H1 (cell line): ENCODE results near the gene CDK19. TPM values are rescaled to one million over a fixed set of nuclear protein-coding genes. Genes with fewer than 3 reads are reported as not detected.

ENCODE experiments used
- CTCF ChIA-PET: fragments of 300-600 bp; sonication (Branson Sonifier 250); formaldehyde crosslinking; loops from one replicate; lab custom pipeline; 2021; ENCODE audit not compliant: partially characterized antibody; lab: Charles Lee
- POLR2A ChIA-PET: fragments of 300-600 bp; sonication (Branson Sonifier 250); formaldehyde crosslinking; loops from one replicate; lab custom pipeline; 2021; ENCODE audit warnings: inconsistent platforms; ENCODE audit not compliant: partially characterized antibody; lab: Charles Lee
- DNase-seq, 2 experiments: peaks; one replicate each; pipeline versions ENCODE4 v3.0.0 to v3.0.0-alpha.2; 2010 to 2022; ENCODE audit warnings: low spot score in 2 of 2, low read depth in 1 of 2, mixed read lengths in 1 of 2
- FAIRE-seq: peaks from 2 replicates; lab custom pipeline; 2011; peaks lifted over from hg19 to GRCh38; lab: Jason Lieb, UNC
- H2AFZ ChIP-seq: 2 replicates; pipeline ENCODE4 v1.8.1; 2012; ENCODE audit warnings: low read length, inconsistent platforms
- H2AK5ac ChIP-seq: 2 replicates; pipeline ENCODE4 v1.6.1; 2013; ENCODE audit warnings: low read depth, low read length
- H2BK120ac ChIP-seq: replicated peaks from 2 replicates; pipeline ENCODE3; 2013; ENCODE audit warnings: low read depth, low read length, inconsistent platforms
- H2BK12ac ChIP-seq: 2 replicates; pipeline ENCODE4 v1.6.1; 2013; ENCODE audit warnings: low read depth, low read length
- H2BK15ac ChIP-seq: 2 replicates; pipeline ENCODE4 v1.6.1; 2013; ENCODE audit warnings: low read length
- H2BK20ac ChIP-seq: 2 replicates; pipeline ENCODE4 v1.6.1; 2013; ENCODE audit warnings: low read length
- H2BK5ac ChIP-seq: 2 replicates; pipeline ENCODE4 v1.6.1; 2013; ENCODE audit warnings: low read depth, low read length
- H3K14ac ChIP-seq: 2 replicates; pipeline ENCODE4 v1.6.1; 2013; ENCODE audit warnings: inconsistent platforms; ENCODE audit not compliant: insufficient read length
- H3K18ac ChIP-seq: 2 replicates; pipeline ENCODE4 v1.6.1; 2013; ENCODE audit warnings: low read length; ENCODE audit errors: extremely low read depth
- H3K23ac ChIP-seq: 2 replicates; pipeline ENCODE4 v1.6.1; 2013; ENCODE audit warnings: inconsistent platforms; ENCODE audit not compliant: insufficient read length
- H3K23me2 ChIP-seq: 2 replicates; pipeline ENCODE4 v1.6.1; 2013; ENCODE audit warnings: low read depth, low read length
- H3K27ac ChIP-seq: 2 replicates; pipeline ENCODE4 v1.6.1; 2011; ENCODE audit warnings: low read depth, low read length, inconsistent platforms
- H3K27me3 ChIP-seq, 4 experiments: replicated peaks in 1 of 4; 1 replicate in 1 of 4; 2 replicates in 3 of 4; pipeline versions ENCODE4 v1.6.1 to v1.8.1; 2011 to 2013; ENCODE audit warnings: low read length in 3 of 4, mild to moderate bottlenecking in 3 of 4, inconsistent platforms in 2 of 4, mixed read lengths in 2 of 4, moderate library complexity in 1 of 4; ENCODE audit not compliant: control insufficient read depth in 3 of 4, insufficient read depth in 3 of 4; ENCODE audit errors: extremely low read depth in 1 of 4
- H3K36me3 ChIP-seq, 4 experiments: 2 replicates each; pipeline versions ENCODE4 v1.6.1 to v1.8.1; 2011 to 2013; ENCODE audit warnings: mild to moderate bottlenecking in 4 of 4, low read length in 3 of 4, moderate library complexity in 2 of 4, control low read depth in 1 of 4, inconsistent platforms in 1 of 4; ENCODE audit not compliant: insufficient read depth in 4 of 4, control insufficient read depth in 2 of 4
- H3K4ac ChIP-seq: replicated peaks from 2 replicates; pipeline ENCODE3; 2013; ENCODE audit warnings: low read length, low read depth, mixed read lengths, inconsistent platforms; ENCODE audit not compliant: insufficient read length
- H3K4me1 ChIP-seq, 4 experiments: replicated peaks in 1 of 4; 1 replicate in 1 of 4; 2 replicates in 3 of 4; pipeline versions ENCODE4 v1.6.1 to v1.8.1; 2011 to 2013; ENCODE audit warnings: low read length in 3 of 4, inconsistent platforms in 2 of 4, mixed read lengths in 1 of 4; ENCODE audit not compliant: insufficient read depth in 4 of 4, control insufficient read depth in 3 of 4
- H3K4me2 ChIP-seq, 2 experiments: 2 replicates each; pipeline versions ENCODE4 v1.6.1 to v1.8.1; 2011 to 2013; ENCODE audit warnings: low read depth in 2 of 2, low read length in 2 of 2, control low read depth in 1 of 2, inconsistent platforms in 1 of 2, mild to moderate bottlenecking in 1 of 2; ENCODE audit not compliant: insufficient read depth in 1 of 2
- H3K4me3 ChIP-seq, 4 experiments: fragments of 200-600, 300-600 bp in 1 of 4; sonication (generic), shearing (Covaris generic), sonication (Bioruptor Twin) in 1 of 4; 2 replicates each; pipeline versions ENCODE4 v1.5.1 to v1.8.1; 2011 to 2016; ENCODE audit warnings: low read length in 4 of 4, low read depth in 3 of 4, control low read depth in 2 of 4, inconsistent platforms in 2 of 4, mild to moderate bottlenecking in 2 of 4, mixed read lengths in 1 of 4, moderate library complexity in 1 of 4; ENCODE audit not compliant: insufficient read depth in 2 of 4; ENCODE audit errors: extremely low read depth in 1 of 4
- H3K56ac ChIP-seq: replicated peaks from 2 replicates; pipeline ENCODE3; 2013; ENCODE audit warnings: low read depth, mild to moderate bottlenecking, mixed read lengths, low read length, inconsistent platforms; ENCODE audit not compliant: insufficient read length
- H3K79me1 ChIP-seq: 2 replicates; pipeline ENCODE4 v1.6.1; 2013; ENCODE audit warnings: low read depth, low read length, control low read depth
- H3K79me2 ChIP-seq, 2 experiments: 2 replicates each; pipeline versions ENCODE4 v1.6.1 to v1.8.1; 2012 to 2013; ENCODE audit warnings: low read length in 2 of 2, mild to moderate bottlenecking in 2 of 2, inconsistent platforms in 1 of 2; ENCODE audit not compliant: insufficient read depth in 2 of 2, control insufficient read depth in 1 of 2
- H3K9ac ChIP-seq, 4 experiments: replicated peaks in 1 of 4; 1 replicate in 1 of 4; 2 replicates in 3 of 4; pipeline versions ENCODE4 v1.6.1 to v1.8.1; 2011 to 2013; ENCODE audit warnings: low read depth in 3 of 4, low read length in 3 of 4, control low read depth in 2 of 4, mild to moderate bottlenecking in 2 of 4, moderate library complexity in 2 of 4, inconsistent platforms in 1 of 4; ENCODE audit errors: extremely low read depth in 1 of 4
- H3K9me3 ChIP-seq, 2 experiments: 2 replicates each; pipeline versions ENCODE4 v1.6.1 to v1.8.1; 2012 to 2013; ENCODE audit warnings: mild to moderate bottlenecking in 2 of 2, moderate library complexity in 2 of 2, control low read depth in 1 of 2, inconsistent platforms in 1 of 2, low read depth in 1 of 2, low read length in 1 of 2, mixed read lengths in 1 of 2; ENCODE audit not compliant: insufficient read depth in 2 of 2
- H4K20me1 ChIP-seq, 2 experiments: replicated peaks in 1 of 2; 2 replicates each; pipeline versions ENCODE3 to v1.8.1; 2011 to 2013; ENCODE audit warnings: inconsistent platforms in 2 of 2, low read length in 2 of 2, mild to moderate bottlenecking in 1 of 2; ENCODE audit not compliant: insufficient read depth in 2 of 2, control insufficient read depth in 1 of 2
- H4K5ac ChIP-seq: 2 replicates; pipeline ENCODE4 v1.6.1; 2013; ENCODE audit warnings: low read length, low read depth, mixed read lengths, inconsistent platforms; ENCODE audit not compliant: insufficient read length
- H4K8ac ChIP-seq: 2 replicates; pipeline ENCODE4 v1.8.0; 2013; ENCODE audit warnings: mild to moderate bottlenecking, moderate library complexity, low read length, inconsistent platforms; ENCODE audit not compliant: insufficient read depth; ENCODE audit errors: extremely low read depth
- H4K91ac ChIP-seq: replicated peaks from 2 replicates; pipeline ENCODE3; 2013; ENCODE audit warnings: low read length, mixed read lengths, inconsistent platforms; ENCODE audit not compliant: insufficient read length
- CEBPB ChIP-seq: IDR thresholded peaks from 2 replicates; pipeline ENCODE4 v1.6.1; 2012; ENCODE audit warnings: low read depth, low read length
- CREB1 ChIP-seq: IDR thresholded peaks from 2 replicates; pipeline ENCODE4 v1.6.1; 2012; ENCODE audit warnings: inconsistent platforms
- WGBS, 2 experiments: shearing (Covaris generic) in 1 of 2; methylation state at CpG; one replicate each; pipeline versions ENCODE4 v1.1.6 to v1.1.7; 2013 to 2015; ENCODE audit warnings: low lambda C conversion rate in 2 of 2, mixed read lengths in 2 of 2, inconsistent platforms in 1 of 2, low coverage in 1 of 2, missing lambda C conversion rate in 1 of 2; ENCODE audit not compliant: insufficient replicate concordance in 2 of 2, insufficient coverage in 1 of 2, insufficient read length in 1 of 2; ENCODE audit errors: extremely low coverage in 1 of 2, missing lambda C conversion rate in 1 of 2; 5-methylcytosine and 5-hydroxymethylcytosine counted together
- polyA plus RNA-seq, 7 experiments: library from polyadenylated mRNA; depleted of rRNA in 3 of 7; stranded (reverse) in 5 of 7; unstranded in 2 of 7; fragments of >200 nt in 5 of 7; fragments of 200-250 nt in 2 of 7; gene quantifications; 1 replicate in 5 of 7; 2 replicates in 1 of 7; 4 replicates in 1 of 7; pipeline versions ENCODE4 v1.2.1 to v1.2.3, GENCODE V29; 2011 to 2013; ENCODE audit warnings: missing spikeins in 2 of 7, mixed read lengths in 2 of 7
- total RNA-seq: library from RNA; stranded (reverse); fragmentation: NEBNext Ultra II Directional; extraction: Animal tissue kit (Norgen Biotek cat#: 25700); gene quantifications from 2 replicates; pipeline ENCODE4 v1.2.1, GENCODE V29; 2021
- TF ChIP-seq, protein P1 (sequence below): IDR thresholded peaks from 2 replicates; pipeline ENCODE4 v1.6.1; 2012; ENCODE audit warnings: low read length, inconsistent platforms

Gene CDK19
- total and polyA plus RNA-seq, 2 of the 8 experiments (the other 6 are each of a cell fraction or from before 2014, with no cell fraction given), result 4.9 to 12.6 TPM

DNA sequence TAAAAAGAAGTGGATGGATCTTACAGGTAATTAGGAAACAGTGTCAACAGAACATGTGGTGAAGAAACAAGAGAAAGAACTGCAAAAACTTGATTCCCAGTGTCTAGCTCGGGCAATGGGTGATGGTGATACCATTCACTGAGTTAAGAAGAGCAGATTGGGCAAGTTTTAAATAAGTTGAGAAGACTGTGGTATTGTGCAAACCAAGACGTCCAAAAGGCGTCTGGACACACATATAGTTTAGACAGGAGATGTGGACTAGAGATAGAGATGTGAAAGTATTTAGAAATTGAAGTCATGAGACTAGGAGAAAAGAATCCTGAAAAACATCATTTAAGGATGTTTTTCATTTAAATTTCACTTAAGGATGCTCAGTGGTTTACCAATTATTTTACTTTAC lies 53.9 kb downstream of the CDK19 start:
- Histone ChIP-seq H3K79me2 (no peaks in the 10 kb centered on the region), H4K20me1 (no peaks in the 10 kb centered on the region), H2AK5ac (no peak overlapping the region), H2BK20ac (no peak overlapping the region), H2BK5ac (no peak overlapping the region), H2BK12ac (no peak overlapping the region), H3K9me3 (no peaks in the 10 kb centered on the region), H3K18ac (no peak overlapping the region), H4K8ac (no peak overlapping the region), H3K9ac (no peak overlapping the region), H2BK120ac (no peak overlapping the region), H2AFZ (no peak overlapping the region), H3K14ac (no peak overlapping the region), H3K36me3 (no peaks in the 10 kb centered on the region), H3K4me2 (no peak overlapping the region), H4K5ac (no peak overlapping the region), H3K79me1 (no peaks in the 10 kb centered on the region), H3K23ac (no peak overlapping the region), H3K4ac (no peak overlapping the region), H3K27me3 (no peaks in the 10 kb centered on the region), H2BK15ac (no peak overlapping the region), H3K23me2 (no peaks in the 10 kb centered on the region), H3K4me1 (no peaks in the 10 kb centered on the region), H3K27ac (no peak overlapping the region), H4K91ac (no peak overlapping the region), H3K56ac (no peak overlapping the region)
- no peak for FAIRE-seq
- ChIA-PET POLR2A (no interaction called here), CTCF (interaction anchor here (1.0 kb wide), 1 partner anchor 14 kb away, joined by 3 read pairs; no protein-coding TSS in a partner anchor)
- 90% methylated on average over 3 of the region's 3 CpGs; no CpG with 5 or more reads in 1 of the 2 experiments for WGBS, 2 experiments
- no peak for DNase-seq
- no peak for TF ChIP-seq CEBPB
- no peak for TF ChIP-seq CREB1
- TF ChIP-seq, protein P1, sequence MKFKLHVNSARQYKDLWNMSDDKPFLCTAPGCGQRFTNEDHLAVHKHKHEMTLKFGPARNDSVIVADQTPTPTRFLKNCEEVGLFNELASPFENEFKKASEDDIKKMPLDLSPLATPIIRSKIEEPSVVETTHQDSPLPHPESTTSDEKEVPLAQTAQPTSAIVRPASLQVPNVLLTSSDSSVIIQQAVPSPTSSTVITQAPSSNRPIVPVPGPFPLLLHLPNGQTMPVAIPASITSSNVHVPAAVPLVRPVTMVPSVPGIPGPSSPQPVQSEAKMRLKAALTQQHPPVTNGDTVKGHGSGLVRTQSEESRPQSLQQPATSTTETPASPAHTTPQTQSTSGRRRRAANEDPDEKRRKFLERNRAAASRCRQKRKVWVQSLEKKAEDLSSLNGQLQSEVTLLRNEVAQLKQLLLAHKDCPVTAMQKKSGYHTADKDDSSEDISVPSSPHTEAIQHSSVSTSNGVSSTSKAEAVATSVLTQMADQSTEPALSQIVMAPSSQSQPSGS, result no peak
- TF ChIP-seq, all 59 proteins: peak for 0
- H3K4me3 ChIP-seq, result no peak overlapping the region
